GM21447 (cell line): Measurements from ENCODE around the gene PTPRK.

ENCODE experiments used
- ATAC-seq: cut with Tn5 transposase; IDR thresholded peaks from one replicate; pipeline ENCODE4 v1.9.1; 2021; ENCODE audit not compliant: unreplicated experiment

Gene PTPRK

DNA sequence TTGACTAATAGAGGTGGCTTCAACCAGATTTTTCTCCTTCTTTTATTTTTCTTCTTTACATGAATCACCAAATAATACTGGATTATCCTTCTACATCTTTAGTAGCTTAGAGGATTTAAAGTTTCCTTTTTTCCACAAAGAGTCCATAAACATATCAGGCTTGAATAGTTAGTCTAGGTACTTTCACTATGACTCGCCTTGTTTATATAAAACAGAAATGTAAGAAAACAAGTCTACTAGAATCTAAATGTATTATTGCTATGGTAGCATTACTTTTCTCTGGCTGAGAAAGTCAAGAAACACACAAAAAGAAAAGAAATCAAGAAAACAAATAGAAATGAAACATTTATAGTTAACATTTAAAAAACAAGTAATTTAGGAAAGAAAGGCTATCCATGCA is 215.2 kb downstream of the PTPRK start:
- no peak for ATAC-seq

DNA sequence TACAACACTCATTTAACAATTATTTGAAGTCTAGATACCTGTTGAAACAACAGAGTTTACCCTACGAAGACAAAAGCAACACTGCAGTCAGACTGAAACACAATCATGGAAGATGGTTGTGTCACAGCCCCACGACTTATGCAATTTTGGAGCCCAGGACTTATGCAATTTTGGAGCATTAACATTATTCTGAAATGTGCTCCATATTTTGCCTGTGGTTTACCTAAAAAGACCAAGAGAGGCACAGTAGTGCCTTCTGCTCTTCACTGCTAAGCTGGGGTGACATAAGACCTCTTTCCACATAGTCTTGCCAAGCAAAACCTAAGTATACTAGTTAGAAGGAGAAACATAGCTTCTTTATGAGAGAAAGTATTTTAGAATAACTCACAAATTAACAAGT is 216.5 kb downstream of the PTPRK start:
- ATAC-seq, result no peak

DNA sequence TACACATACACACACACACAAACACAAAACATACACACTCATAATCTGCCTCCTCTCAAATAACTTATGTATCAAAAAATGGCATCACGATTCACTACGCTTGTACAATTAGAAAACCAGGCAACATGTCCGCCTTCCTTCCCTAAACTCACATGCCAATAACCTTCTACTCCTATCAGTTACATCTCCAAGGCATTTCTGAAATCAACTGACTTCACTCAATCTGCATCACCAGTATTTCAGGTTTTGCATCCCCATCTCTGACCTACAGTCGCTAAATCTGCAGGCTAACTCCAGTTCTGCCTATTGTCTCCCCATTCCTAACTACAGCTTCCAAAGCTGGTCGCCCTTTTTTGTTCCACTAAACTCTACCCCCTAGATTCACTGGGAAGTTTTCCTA is 217.5 kb downstream of the PTPRK start:
- no peak for ATAC-seq

DNA sequence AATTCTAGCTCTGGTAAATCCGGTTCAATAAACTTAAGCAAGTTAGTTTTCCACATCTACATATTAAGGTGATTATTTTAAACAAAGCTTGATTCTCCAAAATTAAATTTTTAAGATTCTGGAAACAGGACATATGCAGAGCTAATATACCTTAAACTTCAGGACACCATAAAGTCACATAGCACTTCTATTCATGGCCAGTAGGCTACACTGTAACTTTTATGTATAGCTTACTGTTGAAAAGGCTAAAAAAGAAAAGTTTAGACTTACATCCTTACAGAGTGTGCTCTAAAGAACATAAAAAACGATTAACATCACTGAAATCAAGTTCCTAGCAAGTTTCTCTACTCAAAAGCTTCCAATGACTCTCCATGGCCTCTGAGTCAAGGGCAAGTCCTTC is 224.7 kb downstream of the PTPRK start:
- ATAC-seq, result no peak

DNA sequence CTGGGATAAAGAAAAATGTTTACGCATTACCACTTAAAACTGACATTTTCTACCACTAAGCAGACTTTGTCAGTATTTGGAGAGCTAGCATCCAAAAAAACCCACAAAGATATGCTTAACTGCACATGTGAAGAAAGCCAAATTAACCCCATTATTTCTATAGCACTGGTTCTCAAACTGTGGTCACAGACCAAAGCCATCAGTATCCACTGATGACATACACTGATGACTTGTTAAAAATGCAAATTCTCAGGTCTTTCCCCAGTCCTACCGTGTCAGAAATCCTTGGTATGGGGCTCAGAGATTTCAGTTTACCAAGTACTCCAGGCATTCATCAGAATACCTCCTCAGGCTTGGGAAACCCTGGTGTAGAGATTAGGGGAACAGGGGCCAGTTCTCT is 230.2 kb downstream of the PTPRK start:
- no peak for ATAC-seq

DNA sequence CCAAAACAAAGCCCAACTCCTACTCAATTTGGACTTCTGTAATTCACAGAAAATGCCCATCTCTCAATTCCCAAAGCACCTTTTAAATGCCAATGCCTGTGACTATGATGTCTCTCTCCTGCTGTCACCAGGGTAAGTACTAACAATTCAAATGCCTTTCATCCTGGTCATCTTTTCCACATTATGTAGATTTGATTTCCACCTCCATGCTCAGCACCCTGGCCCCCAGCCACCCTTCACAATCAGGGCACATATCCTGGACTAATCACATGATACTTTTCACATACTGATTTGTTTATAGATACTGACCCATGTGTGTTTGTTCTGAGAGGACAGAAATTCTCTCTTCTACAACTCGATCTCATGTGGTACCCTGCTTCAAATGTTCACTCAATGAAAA is 236.3 kb downstream of the PTPRK start:
- no peak for ATAC-seq

DNA sequence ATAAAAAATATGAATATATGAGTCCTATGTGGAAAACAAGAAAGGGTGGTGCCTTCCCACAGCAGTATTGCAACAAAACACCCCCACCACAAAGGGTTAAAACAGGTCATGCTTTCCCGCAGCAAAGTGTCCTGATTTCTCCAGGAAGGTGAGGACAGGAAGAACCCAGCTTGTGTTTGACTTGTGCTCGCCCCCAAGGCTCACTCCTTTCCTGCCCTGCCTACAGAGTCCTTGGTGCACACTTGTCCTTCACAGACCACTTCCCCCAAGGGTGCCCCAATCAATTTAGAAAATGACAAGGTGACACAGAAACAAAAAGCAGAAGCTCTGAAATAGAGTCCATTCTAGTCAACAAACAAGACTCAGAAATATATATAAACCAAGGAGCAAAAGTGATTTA is 237.4 kb downstream of the PTPRK start:
- no peak for ATAC-seq

- no peak for ATAC-seq
These were observed 239.4 kb downstream of the PTPRK start for GRCh38 chr6:128280960-128281359.

DNA sequence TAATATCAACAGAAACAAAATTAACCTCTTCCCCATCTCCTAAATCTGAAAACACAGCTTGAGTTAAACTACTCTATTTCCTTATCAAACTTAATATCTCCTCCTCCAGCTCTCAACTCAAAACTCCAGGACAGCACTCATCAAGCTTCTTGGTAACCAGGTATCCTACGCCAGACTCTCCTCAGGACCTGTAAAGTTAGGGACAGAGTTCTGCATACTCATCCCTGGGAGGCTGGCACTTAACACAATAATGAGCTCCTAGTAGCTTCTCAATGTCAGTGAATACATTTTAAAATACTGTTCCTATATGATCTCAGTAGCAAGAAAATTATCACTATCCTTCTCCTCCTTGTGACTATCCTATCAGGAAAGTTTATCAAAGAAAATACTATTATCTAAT is 240.3 kb downstream of the PTPRK start:
- no peak for ATAC-seq

DNA sequence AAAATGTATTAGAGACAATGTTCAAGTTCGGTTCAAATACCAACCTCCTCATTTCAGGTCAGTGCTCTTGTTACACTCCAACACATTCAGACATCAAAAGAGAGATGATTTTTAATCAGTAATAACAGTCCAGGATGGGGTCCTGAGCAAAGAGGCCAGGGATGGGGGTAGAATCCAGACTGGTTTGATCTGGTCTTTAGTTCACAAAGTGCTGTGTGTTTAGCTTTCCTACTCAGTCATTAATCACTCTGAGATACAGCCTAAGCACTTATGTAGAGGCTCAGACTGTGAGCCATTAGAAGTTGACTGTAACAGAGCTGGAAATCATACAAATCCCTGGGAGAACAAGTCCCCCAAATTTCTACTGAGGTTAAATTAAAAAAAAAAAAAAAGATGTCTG is 241.6 kb downstream of the PTPRK start:
- no peak for ATAC-seq

DNA sequence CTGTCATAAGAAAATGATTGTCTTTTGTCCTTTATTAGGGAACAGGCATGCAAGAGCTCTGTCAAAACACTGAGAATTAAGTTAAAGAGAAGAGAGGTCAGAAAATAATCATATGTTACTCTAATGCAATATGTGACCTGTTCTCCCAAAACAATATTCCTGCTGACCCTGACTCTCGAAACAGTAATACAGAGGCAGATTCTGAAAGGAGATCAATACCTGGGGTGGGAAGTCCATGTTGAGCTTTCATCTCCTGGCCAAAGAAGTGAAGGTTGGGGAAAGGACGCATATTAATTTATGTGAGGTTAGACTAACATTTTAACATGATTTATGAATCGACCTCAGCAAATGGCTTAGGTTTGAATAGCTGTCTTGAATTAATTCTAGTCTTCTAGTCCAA is 243.0 kb downstream of the PTPRK start:
- ATAC-seq, result no peak

- ATAC-seq, result no peak
These were observed 244.1 kb downstream of the PTPRK start for GRCh38 chr6:128276311-128276710.

GRCh38 chr6:128275681-128276080 is 244.7 kb downstream of the PTPRK start:
- no peak for ATAC-seq

DNA sequence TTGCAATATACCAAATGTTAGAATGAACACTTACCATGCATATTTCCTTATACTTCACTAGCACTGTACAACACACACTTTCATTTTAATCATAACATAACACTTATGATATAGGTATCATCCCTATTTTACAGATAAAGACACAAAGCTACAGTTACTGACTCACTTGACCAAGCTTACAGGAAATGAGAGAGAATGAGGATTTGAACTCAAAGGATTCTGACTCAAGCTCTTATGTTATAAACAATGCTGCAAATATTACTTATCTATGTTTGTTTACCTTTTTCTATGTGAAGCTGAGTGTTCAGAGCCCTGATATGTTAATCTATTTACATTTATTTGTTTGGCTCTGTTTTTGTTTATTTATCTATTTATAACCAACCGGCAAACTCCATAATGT is 245.4 kb downstream of the PTPRK start:
- ATAC-seq, result no peak

- no peak for ATAC-seq
These were observed 248.9 kb downstream of the PTPRK start for GRCh38 chr6:128271527-128271926.

DNA sequence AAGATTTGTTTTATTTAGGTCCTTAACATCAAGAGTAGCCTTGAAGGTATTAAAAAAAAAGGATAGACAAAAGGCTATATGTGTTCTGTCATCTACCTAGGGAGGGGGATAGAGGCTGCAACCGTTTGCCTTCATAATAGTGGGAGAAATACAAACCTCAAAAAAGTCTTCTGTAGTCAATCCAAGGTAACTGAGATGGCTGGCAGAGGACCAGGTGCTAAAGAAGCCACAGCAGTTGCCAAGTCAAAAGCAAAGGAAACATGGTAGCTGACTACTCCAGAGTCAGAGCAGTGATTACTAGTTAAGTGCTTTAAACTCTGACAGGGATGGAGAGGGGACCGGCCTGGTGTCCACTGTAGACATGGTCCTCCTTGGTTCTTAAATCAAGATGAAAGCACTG is 249.4 kb downstream of the PTPRK start:
- no peak for ATAC-seq

DNA sequence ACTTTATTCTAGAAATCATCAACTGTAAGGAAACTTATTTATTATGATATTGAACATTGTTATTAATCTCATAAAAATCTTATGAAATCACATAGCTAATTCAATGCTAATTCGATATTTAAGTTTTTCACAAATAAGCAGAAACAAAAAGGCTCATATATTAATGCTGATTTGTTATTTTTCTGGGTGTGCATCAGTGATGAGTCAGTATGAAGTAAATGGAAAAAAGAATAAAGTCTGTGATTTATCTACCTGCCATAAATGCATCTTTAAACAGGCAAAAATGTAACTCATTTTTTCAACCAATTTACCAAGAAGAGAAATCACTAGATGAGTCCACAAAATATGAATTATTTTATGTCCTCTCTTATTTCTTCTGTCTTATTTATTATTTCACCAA is 253.5 kb downstream of the PTPRK start:
- ATAC-seq, result no peak

- ATAC-seq, result no peak
These were observed 254.7 kb downstream of the PTPRK start for GRCh38 chr6:128265706-128266105.

- ATAC-seq, result peak; percentile 56
These were observed 260.4 kb downstream of the PTPRK start for GRCh38 chr6:128259730-128260685.

- peak; percentile 90 for ATAC-seq
These were observed 261.2 kb downstream of the PTPRK start for GRCh38 chr6:128259029-128259724.

GRCh38 chr6:128256095-128256494 is 264.3 kb downstream of the PTPRK start:
- no peak for ATAC-seq
